Prostate gland (tissue), 2 donors: ENCODE data around the gene C1orf105. TPM values are rescaled to one million over a fixed set of nuclear protein-coding genes. Genes with fewer than 3 reads are reported as not detected.
A peak's percentile ranks its signal among the peaks of the same experiment; 100 is the strongest.

ENCODE experiments used
- DNase-seq: peaks from one replicate; pipeline ENCODE4 v3.0.0-alpha.2; 2019; ENCODE audit warnings: low spot score
- H3K27ac ChIP-seq, 2 donors: fragments of 200-600 bp; sonication (generic); 2 replicates each; pipeline ENCODE4 v1.5.1; 2017 to 2019
- H3K27me3 ChIP-seq: fragments of 200-600 bp; sonication (generic); replicated peaks from 2 replicates; pipeline ENCODE4 v1.5.1; 2019; ENCODE audit not compliant: insufficient read depth
- H3K36me3 ChIP-seq, 2 donors: fragments of 200-600 bp; sonication (generic); 1 replicate in 1 of 2; 2 replicates in 1 of 2; pipeline versions ENCODE4 v1.5.1 to v1.8.1; 2017 to 2019
- H3K4me1 ChIP-seq: fragments of 200-600 bp; sonication (generic); replicated peaks from 2 replicates; pipeline ENCODE4 v1.5.1; 2019
- H3K4me3 ChIP-seq, 2 donors: fragments of 200-600 bp; sonication (generic); 2 replicates each; pipeline ENCODE4 v1.5.1; 2017 to 2019
- H3K9me3 ChIP-seq: fragments of 200-600 bp; sonication (generic); 2 replicates; pipeline ENCODE4 v1.5.1; 2017
- POLR2A ChIP-seq: fragments of 450-650 bp; IDR thresholded peaks from one replicate; pipeline ENCODE4 v1.6.1; 2016; ENCODE audit warnings: antibody characterized with exemption, mild to moderate bottlenecking
- POLR2AphosphoS5 ChIP-seq: sonication (generic); formaldehyde crosslinking; IDR thresholded peaks from one replicate; pipeline ENCODE4 v1.6.1; 2017; ENCODE audit warnings: antibody characterized with exemption
- WGBS: methylation state at CpG from one replicate; pipeline ENCODE4 v1.1.5; 2018; 5-methylcytosine and 5-hydroxymethylcytosine counted together
- intact Hi-C: fragments of 100-400 bp; cut with DNase I; formaldehyde crosslinking; loops from one replicate; pipeline ENCODE4 v1.14.2; 2022
- total RNA-seq, 2 donors: library from RNA; depleted of rRNA; stranded (reverse); fragments of >200 nt; gene quantifications; one replicate each; pipeline ENCODE4 v1.1.0, GENCODE V29; 2016
- TF ChIP-seq, protein P1 (sequence below), 4 experiments: fragments of 200-600 bp in 2 of 4; fragments of 450-650 bp in 2 of 4; sonication (generic) in 2 of 4; IDR thresholded peaks; 1 replicate in 3 of 4; 2 replicates in 1 of 4; pipeline ENCODE4 v1.5.1; 2016 to 2019; ENCODE audit warnings: antibody characterized with exemption in 4 of 4, mild to moderate bottlenecking in 2 of 4, moderate library complexity in 2 of 4

Gene C1orf105
- total RNA-seq, 2 donors from 2014 or later, result 0.36 to 1.4 TPM

GRCh38 chr1:172390301-172390682, 30.2 kb upstream of the C1orf105 start:
- no peak for TF ChIP-seq POLR2A
- TF ChIP-seq, protein P1, sequence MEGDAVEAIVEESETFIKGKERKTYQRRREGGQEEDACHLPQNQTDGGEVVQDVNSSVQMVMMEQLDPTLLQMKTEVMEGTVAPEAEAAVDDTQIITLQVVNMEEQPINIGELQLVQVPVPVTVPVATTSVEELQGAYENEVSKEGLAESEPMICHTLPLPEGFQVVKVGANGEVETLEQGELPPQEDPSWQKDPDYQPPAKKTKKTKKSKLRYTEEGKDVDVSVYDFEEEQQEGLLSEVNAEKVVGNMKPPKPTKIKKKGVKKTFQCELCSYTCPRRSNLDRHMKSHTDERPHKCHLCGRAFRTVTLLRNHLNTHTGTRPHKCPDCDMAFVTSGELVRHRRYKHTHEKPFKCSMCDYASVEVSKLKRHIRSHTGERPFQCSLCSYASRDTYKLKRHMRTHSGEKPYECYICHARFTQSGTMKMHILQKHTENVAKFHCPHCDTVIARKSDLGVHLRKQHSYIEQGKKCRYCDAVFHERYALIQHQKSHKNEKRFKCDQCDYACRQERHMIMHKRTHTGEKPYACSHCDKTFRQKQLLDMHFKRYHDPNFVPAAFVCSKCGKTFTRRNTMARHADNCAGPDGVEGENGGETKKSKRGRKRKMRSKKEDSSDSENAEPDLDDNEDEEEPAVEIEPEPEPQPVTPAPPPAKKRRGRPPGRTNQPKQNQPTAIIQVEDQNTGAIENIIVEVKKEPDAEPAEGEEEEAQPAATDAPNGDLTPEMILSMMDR (IDR thresholded peaks at IDR 0.05), result no peak
- no peak for TF ChIP-seq POLR2AphosphoS5
- no peak for DNase-seq
- Histone ChIP-seq H3K4me3 (no peak overlapping the region), H3K9me3 (no peaks in the 10 kb centered on the region), H3K36me3 (no peaks in the 10 kb centered on the region), H3K27me3 (no peaks in the 10 kb centered on the region), H3K4me1 (no peaks in the 10 kb centered on the region), H3K27ac (no peak overlapping the region)
- intact Hi-C loops, result loop anchor here (5.0 kb wide), 1 partner anchor 33 kb away; no protein-coding TSS in a partner anchor
- 55% methylated on average over 3 of the region's 3 CpGs for WGBS

DNA sequence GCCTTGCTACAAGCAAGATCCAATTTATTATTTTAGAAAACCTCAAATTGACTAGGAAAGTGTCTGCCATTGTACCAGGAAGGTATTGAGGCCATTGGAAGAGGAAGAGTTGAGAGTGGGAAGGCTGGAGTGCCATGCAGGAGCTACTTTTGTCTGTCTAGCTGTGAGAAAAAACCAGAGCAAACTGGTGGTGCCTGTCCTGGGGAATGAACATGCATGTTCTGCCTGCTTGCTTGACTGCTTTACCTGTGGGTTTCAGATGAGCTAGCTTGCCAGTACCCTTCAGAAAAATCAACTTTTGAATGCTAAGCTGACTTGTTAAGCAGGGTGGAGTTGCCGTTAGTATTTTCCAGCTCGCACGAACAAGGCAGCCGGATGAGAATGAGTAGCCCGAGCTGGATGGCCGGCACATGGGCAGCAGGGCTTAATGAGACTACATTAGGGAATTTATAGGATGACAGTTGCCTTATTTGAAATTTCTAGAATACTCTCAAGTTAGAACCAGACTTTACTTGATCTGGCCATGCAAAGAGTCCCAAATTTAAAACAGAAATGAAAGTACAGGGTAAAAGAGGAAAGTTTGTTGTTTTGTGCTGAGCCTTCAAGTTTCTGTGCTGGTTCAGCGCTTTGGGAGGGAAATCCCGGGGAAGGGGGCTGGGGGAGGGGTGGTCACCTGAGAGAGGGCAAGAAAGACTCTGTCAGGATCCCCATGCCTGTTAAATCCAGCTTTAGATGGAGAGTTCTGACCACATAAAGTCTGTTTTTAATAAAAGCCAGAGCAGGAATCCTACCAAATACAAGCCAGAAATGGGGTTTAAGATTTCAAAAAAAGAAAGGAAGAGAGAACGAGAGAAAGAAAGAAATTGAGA, 29.6 kb upstream of the C1orf105 start:
- intact Hi-C loops, result loop anchor here (5.0 kb wide), 1 partner anchor 34 kb away; no protein-coding TSS in a partner anchor
- no peak for TF ChIP-seq POLR2A
- TF ChIP-seq, protein P1 (IDR thresholded peaks at IDR 0.05), result no peak
- H3K27me3 ChIP-seq, result no peaks in the 10 kb centered on the region
- no peaks in the 10 kb centered on the region for H3K4me1 ChIP-seq
- DNase-seq, result no peak
- WGBS, result 46% methylated on average over 9 of the region's 9 CpGs
- no peaks in the 10 kb centered on the region for H3K36me3 ChIP-seq
- no peaks in the 10 kb centered on the region for H3K9me3 ChIP-seq
- H3K4me3 ChIP-seq, result no peak overlapping the region
- peak overlapping the region in 1 of 2 donors; percentile 16 for H3K27ac ChIP-seq

- TF ChIP-seq, protein P1 (IDR thresholded peaks at IDR 0.05), result no peak
- TF ChIP-seq POLR2A (no peak), POLR2AphosphoS5 (no peak)
- 91% methylated on average over 1 of the region's 1 CpG for WGBS
- DNase-seq, result no peak
- H3K36me3 ChIP-seq, result no peaks in the 10 kb centered on the region
- no peaks in the 10 kb centered on the region for H3K27me3 ChIP-seq
- no peaks in the 10 kb centered on the region for H3K9me3 ChIP-seq
- H3K27ac ChIP-seq, result no peak overlapping the region
- intact Hi-C loops, result loop anchor here (5.0 kb wide), 1 partner anchor 35 kb away; no protein-coding TSS in a partner anchor
- H3K4me3 ChIP-seq, result no peak overlapping the region
- no peaks in the 10 kb centered on the region for H3K4me1 ChIP-seq
Measured at GRCh38 chr1:172391976-172392375, 28.5 kb upstream of the C1orf105 start.

DNA sequence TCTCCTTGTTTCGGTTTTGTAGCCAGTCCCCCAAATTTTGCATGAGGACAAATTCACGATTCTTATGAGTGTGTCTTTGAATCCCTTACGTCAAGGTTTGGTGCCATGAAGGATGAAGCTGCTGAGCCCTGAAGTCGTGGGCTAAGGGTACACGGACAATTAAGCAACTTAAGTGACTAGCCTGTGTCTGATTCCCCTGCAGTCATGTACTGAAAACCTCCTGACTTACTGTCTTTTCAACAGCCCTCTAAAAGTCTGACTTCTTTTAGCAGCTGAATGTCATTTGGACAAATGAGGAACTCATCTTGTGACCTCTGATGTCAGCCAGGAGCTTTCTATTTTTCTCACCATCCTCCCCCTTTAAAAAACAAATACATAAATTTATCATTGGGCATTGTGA, 27.1 kb upstream of the C1orf105 start:
- TF ChIP-seq POLR2A (no peak), POLR2AphosphoS5 (no peak)
- TF ChIP-seq, protein P1 (IDR thresholded peaks at IDR 0.05), result no peak
- Histone ChIP-seq H3K9me3 (no peaks in the 10 kb centered on the region), H3K27me3 (no peaks in the 10 kb centered on the region), H3K4me1 (no peaks in the 10 kb centered on the region), H3K27ac (no peak overlapping the region), H3K4me3 (no peak overlapping the region), H3K36me3 (no peaks in the 10 kb centered on the region)
- no peak for DNase-seq
- intact Hi-C loops, result loop anchor here (5.0 kb wide), 1 partner anchor 36 kb away; no protein-coding TSS in a partner anchor
- 85% methylated on average over 5 of the region's 5 CpGs for WGBS
